Kidney glomerular epithelial cell (primary cell): ENCODE results near the gene TUT7.
"Not testable (repeated sequence)": the region's sequence is repeated elsewhere in the genome, so short reads cannot be mapped to it uniquely, and the experiment has no call there.

ENCODE experiments used
- DNase-seq: peaks from one replicate; lab custom pipeline; 2025; lab: John Stamatoyannopoulos, UW

Gene TUT7, protein sequence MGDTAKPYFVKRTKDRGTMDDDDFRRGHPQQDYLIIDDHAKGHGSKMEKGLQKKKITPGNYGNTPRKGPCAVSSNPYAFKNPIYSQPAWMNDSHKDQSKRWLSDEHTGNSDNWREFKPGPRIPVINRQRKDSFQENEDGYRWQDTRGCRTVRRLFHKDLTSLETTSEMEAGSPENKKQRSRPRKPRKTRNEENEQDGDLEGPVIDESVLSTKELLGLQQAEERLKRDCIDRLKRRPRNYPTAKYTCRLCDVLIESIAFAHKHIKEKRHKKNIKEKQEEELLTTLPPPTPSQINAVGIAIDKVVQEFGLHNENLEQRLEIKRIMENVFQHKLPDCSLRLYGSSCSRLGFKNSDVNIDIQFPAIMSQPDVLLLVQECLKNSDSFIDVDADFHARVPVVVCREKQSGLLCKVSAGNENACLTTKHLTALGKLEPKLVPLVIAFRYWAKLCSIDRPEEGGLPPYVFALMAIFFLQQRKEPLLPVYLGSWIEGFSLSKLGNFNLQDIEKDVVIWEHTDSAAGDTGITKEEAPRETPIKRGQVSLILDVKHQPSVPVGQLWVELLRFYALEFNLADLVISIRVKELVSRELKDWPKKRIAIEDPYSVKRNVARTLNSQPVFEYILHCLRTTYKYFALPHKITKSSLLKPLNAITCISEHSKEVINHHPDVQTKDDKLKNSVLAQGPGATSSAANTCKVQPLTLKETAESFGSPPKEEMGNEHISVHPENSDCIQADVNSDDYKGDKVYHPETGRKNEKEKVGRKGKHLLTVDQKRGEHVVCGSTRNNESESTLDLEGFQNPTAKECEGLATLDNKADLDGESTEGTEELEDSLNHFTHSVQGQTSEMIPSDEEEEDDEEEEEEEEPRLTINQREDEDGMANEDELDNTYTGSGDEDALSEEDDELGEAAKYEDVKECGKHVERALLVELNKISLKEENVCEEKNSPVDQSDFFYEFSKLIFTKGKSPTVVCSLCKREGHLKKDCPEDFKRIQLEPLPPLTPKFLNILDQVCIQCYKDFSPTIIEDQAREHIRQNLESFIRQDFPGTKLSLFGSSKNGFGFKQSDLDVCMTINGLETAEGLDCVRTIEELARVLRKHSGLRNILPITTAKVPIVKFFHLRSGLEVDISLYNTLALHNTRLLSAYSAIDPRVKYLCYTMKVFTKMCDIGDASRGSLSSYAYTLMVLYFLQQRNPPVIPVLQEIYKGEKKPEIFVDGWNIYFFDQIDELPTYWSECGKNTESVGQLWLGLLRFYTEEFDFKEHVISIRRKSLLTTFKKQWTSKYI (N-terminal part only)

DNA sequence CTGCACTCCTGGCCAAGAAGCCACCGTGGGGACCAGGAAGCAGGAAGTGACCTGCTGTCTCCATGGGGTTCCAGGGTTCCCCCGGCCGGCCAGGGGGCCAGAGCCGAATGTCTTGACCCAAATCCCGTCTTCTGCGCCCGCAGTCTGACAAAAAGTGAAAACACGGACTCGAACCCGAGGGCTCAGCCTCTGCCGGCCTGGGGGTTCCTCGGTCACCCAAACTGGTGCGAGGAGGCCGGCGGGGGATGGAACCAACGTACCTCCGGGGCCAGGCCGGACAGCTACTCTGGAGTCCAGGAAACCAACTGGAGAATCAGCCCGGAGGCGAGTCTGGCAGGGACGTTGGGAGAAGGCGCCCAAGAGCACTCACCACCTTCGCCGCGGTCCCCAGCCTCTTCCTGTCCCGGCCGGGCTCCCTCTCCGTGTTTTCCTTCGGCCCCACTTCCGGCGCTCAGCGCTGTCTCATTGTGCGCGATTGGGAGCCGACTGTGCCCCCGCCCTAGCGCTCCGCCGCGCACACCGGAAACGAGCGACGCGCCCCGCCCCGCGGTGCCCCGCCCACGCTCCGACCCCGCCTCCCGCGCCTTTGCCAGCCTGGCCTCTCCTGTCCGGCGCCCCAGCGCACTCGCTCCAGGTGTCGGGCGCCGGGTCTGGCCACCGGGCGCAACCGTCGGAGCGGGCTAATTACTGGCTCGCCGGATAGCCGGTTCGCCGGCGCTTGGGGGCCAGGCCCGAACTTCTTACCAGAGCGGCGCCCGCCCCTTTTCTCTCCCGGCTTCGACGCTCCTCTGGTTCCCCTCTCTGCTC, at the start of gene TUT7:
Gene TUT7, minus strand, starts transcription at position 400 of the 807 bp plus-strand sequence. CDS start 1,211 bp downstream, outside the sequence.
- DNase-seq: peak; percentile 95

DNA sequence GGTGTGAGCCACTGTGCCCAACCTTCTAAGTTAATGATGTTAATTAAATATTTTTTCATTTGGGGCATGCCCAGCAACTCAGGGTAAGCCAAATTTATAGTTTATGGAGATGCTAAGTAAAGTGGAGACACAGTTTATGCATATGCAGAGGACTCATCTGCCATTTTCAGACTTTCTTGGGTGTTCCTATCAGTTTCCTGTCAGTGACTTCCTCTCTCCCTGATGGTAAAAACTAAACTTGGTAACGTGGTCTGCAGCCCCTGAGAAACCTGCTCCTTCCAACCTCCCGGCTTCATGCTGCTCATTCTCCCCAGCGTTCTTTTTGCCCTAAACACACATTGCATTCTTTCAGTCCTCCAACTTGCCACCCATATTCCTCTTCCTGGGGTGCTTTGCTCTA, 48.4 kb upstream of the TUT7 start:
- no peak for DNase-seq

DNA sequence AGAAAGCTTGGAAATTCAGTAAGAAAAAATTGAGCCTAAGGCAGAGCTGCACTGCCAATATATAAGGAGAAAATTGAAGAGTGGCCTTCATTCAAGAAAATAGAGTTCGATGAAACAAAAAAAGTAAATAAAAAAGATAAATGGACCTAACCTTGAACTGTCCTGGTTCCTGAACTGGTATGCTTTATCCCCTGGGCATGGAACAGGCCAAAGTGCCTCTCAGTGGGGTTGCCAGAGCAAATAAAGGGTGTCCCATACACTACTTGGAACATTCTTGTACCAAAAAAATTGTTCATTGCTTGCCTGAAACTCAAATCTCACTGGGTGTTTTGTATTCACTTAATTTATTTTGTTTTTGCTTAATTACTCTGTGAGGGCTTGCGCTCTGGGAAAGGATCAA, 42.2 kb upstream of the TUT7 start:
- DNase-seq: no peak

DNA sequence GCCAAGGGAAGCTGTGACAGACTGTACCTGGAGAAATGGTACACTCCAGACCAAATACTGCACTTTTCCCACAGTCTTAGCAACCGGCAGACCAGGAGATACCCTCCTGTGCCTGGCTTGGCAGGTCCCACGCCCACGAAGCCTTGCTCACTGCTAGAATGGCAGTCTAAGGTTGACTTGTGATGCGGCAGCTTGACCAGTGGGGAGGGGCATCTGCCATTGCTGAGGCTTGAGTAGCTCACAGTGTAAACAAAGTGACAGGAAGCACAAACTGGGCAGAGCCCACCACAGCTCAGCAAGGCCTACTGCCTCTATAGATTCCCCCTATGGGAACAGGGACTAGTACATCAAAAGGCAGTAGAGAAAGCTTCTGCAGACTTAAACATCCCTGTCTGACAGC, 36.0 kb upstream of the TUT7 start:
- DNase-seq: not testable (repeated sequence)

DNA sequence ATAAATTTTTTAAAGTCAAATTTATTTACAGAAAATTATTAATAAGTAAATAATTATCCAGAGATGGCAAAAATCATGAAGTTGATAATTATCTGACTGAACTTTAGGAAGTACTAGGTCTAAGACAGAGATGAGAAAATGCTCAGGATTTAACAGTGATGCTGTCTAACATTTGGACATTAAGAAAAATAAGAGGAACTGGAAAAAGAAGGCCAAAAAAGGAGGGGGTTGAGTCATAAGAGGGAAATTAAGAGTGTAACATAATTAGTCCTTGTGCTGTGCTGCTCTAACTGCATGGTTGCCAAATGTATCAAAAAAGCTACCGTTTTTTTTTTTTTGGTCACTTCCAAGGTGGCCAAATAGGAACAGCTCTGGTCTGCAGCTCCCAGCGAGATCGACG, 35.4 kb upstream of the TUT7 start:
- DNase-seq: no peak

DNA sequence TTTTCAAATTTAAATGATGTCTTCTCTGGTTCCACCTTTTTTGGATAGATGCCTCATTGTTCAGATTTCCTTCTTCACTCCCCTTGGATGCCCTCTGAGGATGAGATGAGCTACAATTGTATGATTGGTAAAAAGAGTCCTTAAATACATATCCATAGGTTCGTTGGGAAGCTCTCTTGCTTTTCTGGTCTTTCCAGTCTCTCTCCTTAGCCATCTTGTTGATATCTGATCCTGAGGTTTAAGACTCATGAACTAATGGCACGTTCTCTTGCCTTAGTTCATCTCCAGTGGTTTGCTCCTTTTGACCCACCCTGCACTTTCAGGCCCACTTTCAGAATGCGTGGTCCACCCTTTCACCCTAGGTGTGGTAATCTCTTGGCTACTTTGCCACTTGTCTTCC, 33.2 kb upstream of the TUT7 start:
- DNase-seq: no peak

DNA sequence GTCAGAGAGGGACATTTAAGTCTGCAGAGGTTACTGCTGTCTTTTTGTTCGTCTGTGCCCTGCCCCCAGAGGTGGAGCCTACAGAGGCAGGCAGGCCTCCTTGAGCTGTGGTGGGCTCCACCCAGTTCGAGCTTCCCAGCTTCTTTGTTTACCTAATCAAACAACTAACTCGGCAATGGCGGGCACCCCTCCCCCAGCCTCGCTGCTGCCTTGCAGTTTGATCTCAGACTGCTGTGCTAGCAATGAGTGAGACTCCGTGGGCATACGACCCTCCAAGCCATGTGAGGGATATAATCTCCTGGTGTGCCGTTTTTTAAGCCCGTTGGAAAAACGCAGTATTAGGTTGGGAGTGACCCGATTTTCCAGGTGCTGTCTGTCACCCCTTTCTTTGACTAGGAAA, 28.8 kb upstream of the TUT7 start:
- DNase-seq: not testable (repeated sequence)

DNA sequence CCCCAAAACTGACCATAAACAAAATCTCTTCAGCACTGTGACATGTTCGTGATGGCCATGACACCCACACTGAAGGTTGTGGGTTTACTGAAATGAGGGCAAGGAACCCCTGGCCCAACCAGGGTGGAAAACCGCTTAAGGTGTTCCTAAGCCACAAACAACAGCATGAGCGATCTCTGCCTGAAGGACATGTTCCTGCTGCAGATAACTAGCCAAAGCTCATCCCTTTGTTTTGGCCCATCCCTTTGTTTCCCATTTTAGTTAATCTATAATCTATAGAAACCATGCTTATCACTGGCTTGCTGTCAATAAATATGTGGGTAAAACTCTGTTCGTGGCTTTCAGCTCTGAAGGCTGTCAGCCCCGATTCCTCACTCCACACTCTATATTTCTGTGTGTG, 21.8 kb upstream of the TUT7 start:
- DNase-seq: no peak

DNA sequence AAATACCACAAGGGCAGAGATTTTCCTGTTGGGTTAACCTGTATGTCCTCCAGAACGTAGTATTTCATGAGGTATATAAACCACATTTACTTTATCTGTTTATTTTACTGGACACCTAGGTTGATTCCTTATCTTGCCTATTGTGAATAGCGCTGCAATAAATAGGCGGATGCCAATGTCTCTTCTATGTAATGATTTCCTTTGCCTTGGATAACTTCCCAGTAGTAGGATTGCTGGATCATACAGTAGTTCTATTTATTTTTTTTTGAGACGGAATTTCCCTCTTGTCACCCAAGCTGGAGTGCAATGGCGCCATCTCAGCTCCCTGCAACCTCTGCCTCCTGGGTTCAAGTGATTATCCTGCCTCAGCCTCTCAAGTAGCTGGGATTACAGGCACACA, 15.6 kb upstream of the TUT7 start:
- no peak for DNase-seq

DNA sequence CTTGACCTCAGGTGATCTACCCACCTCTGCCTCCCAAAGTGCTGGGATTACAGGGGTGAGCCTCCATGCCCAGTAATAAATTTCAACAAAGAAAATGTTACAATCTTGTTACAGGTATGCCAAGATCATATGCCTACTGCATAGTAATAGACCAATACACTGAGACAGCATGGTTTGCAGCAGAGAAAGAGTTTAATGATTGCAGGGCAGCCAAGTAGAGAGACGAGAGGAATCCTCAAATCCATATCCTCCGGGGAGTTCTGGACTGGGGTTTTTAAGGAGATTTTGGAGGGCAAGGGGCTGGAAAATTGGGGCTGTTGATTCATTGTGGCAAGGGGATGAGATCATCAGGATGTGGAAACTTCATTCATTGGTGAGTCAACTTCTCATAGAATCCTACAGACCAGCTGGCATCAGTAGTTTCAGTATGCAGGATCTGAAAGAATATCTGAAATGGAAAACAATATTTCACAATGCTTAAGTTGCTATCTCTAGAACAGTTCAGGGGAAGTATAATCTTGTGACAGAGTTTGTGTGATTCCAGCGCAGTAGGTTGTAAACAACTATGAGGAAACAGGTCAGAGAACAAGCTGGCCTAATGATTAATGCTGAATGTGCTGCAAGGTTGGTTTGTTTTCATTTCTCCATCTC, 14.8 kb upstream of the TUT7 start:
- peak; percentile 5 for DNase-seq

DNA sequence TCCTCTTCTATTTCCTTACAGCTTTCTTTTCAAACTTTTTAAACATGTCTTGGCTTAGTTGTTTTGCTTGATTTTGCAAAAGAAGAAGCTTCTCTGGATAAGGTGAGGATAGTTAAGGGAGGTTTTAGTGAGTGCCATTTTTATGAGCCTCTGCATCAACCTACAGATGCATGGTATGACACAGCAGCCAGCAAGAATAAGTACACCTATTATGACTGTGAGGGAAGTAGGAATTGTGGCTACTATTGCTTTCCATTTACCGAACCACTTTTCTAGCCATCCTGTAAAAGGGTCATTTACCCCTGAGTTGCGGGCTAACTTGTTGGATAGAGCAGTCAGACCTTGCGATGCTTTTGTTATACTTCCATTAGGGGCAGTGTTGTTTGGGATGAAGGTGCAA, 7.0 kb upstream of the TUT7 start:
- DNase-seq: no peak

DNA sequence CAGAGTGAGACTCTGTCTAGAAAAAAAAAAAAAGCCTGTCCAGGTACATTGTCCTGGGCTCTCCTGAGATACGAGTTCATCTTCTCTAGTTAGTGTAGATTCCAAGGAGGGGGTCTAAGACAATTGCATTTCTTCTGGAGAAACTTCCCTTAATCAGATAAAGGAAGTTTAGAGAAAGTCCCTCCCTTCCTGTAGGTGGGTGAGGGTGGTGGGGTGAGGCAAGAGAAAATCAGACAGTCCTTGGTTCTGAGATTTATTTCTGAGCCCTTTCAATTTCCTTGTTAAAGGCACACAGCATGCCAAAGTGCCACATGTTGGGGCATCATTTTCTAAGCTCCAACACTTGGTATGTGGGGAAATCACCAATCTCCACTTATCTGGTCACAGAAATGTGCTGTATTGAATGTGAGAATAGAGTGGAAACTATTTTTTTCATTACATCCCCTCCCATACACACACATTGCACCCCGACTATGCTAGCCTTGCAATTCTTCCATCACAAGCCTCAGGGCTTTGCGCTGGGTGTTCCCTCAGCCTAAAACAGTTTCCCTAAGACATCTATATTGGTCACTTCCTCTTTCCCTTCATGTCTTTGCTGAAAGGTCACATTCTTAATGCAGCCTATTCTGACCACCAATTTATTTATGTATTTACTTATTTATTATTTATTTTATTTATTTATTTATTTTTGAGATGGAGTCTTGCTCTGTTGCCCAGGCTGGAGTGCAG, 5.1 kb upstream of the TUT7 start:
- no peak for DNase-seq

DNA sequence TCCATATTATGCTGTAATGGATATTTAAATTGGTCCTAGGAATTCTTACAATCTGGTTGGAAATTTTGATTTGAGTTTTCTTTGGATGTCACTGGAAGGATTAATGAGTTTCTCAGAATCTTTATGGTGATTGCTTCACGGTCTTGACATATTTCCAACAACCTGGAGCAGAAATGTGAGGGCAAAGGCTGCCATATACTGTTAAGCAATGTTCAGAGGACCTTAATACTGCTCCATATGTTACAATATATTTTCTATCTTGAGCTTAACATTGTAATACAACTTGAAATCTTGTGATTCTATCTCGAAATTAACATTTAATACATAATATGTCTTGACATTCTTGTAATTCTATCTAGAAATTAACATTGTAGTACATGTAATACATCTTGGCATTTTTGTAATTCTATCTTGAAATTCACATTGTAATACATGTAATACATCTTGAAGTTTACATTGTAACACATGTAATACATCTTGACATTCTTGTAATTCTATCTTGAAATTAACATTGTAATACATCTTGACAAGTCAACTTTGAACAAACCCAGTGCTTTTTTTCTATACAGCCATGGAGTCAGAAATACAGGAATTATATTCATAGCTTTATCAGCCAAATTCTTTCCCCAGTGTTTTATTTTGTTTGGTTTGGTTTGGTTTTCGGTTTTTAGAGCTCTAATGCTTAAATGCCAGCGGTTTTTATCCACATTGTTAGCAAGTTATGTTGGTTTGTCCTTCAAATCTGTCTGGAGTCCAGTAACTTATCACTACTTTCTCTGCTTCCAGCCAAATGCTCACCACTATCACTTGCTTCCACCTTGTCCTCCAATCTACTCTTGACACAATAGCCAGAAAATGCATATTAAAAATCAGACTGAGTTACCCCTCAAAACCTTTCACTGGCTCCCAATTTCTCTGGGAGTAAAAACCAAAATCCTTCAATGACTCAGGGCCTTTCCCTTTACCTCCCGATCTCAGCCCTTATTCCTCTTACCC, 3.0 kb upstream of the TUT7 start:
- no peak for DNase-seq

DNA sequence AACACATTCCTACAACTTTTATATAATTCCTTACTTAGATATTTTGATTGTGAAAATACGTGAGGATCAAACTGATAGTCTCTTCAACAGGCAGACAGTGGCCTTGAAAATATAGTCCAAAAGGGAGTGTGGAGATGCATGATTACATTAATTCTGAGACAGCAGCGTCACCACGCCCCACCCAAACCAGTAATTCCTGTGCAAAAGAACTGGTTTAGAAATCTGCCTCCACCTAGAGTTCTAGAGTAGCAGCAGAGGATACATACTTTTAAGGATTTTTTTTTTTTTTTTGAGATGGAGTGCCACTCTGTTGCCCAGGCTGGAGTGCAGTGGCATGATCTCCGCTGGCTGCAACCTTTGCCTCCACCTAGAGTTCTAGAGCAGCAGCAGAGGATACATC, 1.6 kb upstream of the TUT7 start:
- DNase-seq: no peak

DNA sequence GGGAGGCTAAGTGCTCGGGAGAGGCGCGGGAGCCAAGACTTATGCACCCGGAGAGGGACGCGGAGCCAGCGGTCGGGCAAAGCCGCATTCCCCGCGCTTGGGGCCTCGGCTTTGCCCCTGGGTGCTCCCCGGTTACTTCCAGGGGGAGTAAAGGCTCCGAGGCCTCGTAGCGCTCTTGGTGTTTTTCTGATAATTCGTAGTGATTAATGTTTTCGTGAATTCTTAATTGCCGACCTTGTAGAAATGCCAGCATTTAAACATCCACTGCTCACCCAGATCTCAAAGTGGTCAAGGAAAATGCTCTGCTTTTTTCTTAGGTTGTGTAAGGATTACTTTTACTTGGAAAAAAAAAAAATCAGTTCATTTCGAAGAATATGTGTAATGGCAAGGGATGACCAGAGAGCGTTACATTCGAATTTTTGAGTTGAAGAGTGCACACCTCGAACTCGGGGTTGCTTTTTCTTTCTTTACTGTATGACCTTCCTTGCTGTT, 654 bp upstream of the TUT7 start:
- peak; percentile 38 for DNase-seq

DNA sequence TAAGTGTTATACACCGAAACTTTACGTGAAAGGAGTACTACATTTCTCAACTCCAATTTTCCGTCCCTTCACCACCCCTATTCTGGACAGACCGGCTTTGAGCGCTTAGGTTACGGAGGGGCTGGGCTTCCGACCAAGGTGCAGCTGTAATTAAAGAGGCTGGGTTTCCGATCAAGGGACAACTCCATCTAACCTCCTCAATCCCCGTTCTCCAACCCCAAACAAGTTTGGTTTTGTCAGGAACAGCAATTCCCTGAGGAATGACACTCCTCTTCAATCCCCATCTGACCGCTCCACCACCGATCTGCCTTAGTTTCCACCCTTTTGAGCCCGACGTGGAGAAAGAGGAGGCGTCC, 577 bp downstream of the TUT7 start:
- DNase-seq: peak; percentile 16

DNA sequence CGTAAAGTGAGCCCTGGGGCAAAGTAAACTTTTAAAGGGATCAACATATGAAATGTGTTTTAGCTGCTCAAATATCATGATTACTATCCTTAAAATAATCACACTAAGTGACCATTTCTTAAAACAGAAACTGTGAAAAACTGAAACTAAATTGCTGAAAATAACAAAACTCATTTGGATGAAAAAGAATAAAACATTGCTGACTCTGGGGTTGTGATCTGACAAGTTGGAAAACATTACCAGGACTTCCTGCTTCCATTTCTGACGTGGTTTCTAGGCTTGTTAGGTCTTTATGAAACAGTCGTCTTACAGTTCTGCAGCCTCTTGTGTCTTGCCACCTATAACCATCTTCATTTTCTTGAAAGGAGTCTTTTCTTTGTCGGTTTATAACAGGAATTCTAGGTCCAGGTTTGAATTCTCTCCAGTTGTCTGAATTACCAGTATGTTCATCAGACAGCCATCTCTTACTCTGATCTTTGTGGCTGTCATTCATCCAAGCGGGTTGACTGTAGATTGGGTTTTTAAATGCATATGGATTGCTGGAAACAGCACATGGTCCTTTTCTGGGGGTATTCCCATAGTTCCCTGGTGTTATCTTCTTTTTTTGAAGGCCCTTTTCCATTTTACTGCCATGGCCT, 1.7 kb downstream of the TUT7 start:
- DNase-seq: no peak

DNA sequence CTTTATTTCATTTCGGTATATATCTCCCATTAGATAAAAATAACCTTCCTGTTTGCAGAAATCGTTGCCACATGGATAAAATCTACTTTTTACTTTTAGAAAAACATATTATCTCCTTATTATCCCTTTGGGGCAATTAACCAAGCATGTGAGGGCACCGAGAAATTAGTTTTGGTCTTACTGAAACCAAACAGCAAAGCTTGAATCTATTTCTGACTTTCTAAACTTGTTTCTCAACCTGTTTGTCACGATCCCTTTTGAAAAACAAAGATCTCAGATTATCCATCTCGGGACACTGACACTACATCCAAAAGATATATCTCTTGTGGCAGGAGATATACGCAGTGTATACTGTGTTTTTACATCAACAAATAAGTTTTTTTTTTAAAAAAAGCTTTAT, 2.3 kb downstream of the TUT7 start:
- no peak for DNase-seq
